Prostate gland (tissue), 2 donors: ENCODE results near the gene TMEM117.

ENCODE experiments used
- POLR2A ChIP-seq: fragments of 450-650 bp; IDR thresholded peaks from one replicate; pipeline ENCODE4 v1.6.1; 2016; ENCODE audit warnings: antibody characterized with exemption, mild to moderate bottlenecking
- TF ChIP-seq, protein P1 (sequence below), 4 experiments: fragments of 200-600 bp in 2 of 4; fragments of 450-650 bp in 2 of 4; sonication (generic) in 2 of 4; IDR thresholded peaks; 1 replicate in 3 of 4; 2 replicates in 1 of 4; pipeline ENCODE4 v1.5.1; 2016 to 2019; ENCODE audit warnings: antibody characterized with exemption in 4 of 4, mild to moderate bottlenecking in 2 of 4, moderate library complexity in 2 of 4

GRCh38 chr12:44117337-44117736 is 281.5 kb downstream of the TMEM117 start:
- no peak for TF ChIP-seq POLR2A
- TF ChIP-seq, protein P1, sequence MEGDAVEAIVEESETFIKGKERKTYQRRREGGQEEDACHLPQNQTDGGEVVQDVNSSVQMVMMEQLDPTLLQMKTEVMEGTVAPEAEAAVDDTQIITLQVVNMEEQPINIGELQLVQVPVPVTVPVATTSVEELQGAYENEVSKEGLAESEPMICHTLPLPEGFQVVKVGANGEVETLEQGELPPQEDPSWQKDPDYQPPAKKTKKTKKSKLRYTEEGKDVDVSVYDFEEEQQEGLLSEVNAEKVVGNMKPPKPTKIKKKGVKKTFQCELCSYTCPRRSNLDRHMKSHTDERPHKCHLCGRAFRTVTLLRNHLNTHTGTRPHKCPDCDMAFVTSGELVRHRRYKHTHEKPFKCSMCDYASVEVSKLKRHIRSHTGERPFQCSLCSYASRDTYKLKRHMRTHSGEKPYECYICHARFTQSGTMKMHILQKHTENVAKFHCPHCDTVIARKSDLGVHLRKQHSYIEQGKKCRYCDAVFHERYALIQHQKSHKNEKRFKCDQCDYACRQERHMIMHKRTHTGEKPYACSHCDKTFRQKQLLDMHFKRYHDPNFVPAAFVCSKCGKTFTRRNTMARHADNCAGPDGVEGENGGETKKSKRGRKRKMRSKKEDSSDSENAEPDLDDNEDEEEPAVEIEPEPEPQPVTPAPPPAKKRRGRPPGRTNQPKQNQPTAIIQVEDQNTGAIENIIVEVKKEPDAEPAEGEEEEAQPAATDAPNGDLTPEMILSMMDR (IDR thresholded peaks at IDR 0.05) = no peak
